Left renal cortex interstitium (tissue), 4 donors: ENCODE results near the gene BTBD9. TPM values are rescaled to one million over a fixed set of nuclear protein-coding genes. Genes with fewer than 3 reads are reported as not detected.

ENCODE experiments used
- DNase-seq, 4 donors: peaks; one replicate each; pipeline ENCODE4 v3.0.0-alpha.2; 2013; ENCODE audit warnings: low read depth in 4 of 4, low spot score in 2 of 4, missing footprints in 1 of 4
- polyA plus RNA-seq, 4 donors: library from polyadenylated mRNA; unstranded; fragments of 120-200 nt; gene quantifications; one replicate each; pipeline ENCODE4 v1.2.1, GENCODE V29; 2013; ENCODE audit not compliant: insufficient read length in 4 of 4

Gene BTBD9
- 10 to 100 TPM; 12.1 to 15.7 (median 12.9) TPM for polyA plus RNA-seq

GRCh38 chr6:38639498-38640215, at the start of gene BTBD9:
BTBD9 (minus strand) TSS chr6:38639929.
- DNase-seq, result peak; percentile 65 to 79 (median 78)

GRCh38 chr6:38688579-38689087, 48.9 kb upstream of the BTBD9 start:
- no peak for DNase-seq

GRCh38 chr6:38687549-38687948, 47.8 kb upstream of the BTBD9 start:
- no peak for DNase-seq

- DNase-seq, result no peak
Measured at GRCh38 chr6:38687043-38687353, 47.3 kb upstream of the BTBD9 start.

GRCh38 chr6:38686270-38687042, 46.7 kb upstream of the BTBD9 start:
- DNase-seq, result no peak

GRCh38 chr6:38684904-38685303, 45.2 kb upstream of the BTBD9 start:
- DNase-seq, result no peak

DNA sequence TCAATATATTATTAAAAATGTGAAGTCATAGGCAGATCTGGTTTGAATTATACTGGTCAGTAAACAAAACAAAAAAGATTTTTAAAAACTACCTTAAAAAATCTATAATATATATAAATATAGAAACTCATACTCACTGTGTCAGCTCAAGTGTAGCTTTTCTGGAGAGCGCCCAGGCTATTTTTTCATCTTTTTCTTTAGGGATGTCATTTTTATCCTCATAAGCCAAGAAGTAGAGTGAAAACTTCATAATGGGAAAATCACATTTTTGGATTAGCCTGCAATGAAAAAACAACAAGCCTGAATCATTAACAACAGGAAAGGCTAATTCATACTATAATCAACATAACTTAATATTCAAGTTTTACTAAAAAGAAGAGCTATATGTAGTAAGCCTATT, 44.5 kb upstream of the BTBD9 start:
- DNase-seq, result no peak

DNA sequence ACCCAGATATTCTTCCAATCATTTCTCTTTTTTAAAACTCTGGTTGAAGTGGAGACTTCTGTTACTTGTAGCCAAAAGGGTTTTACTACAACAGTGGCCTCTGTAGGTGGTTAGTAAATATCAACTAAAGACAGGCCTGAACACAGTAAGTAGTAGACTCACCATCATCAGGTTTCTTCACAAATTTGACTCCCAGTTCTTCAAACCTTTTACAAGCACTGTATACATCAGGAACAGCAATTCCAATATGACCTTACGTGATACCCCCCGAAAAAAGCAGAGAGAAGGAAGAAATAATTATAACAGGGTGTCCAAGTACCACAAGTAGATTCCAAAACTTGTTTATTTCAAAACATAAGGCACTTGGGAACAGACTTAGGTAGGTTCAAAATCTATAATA, 42.1 kb upstream of the BTBD9 start:
- DNase-seq, result no peak

DNA sequence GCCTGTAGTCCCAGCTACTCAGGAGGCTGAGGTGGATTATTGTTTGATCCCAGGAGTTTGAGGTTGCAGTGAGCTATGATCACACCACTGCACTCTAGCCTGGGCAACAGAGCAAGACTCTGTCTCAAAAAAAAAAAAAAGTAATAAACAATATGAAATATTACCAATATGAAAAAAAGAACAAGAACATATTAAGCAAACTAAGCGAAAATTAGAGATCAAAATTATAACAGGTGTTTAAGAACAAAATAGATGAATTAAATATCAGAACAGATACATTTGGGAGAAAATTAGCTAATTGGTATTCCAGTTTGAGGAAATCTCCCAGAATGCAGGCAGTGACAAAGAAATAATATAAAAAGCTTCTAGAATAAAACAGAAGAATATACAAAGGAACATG, 39.9 kb upstream of the BTBD9 start:
- DNase-seq, result no peak

DNA sequence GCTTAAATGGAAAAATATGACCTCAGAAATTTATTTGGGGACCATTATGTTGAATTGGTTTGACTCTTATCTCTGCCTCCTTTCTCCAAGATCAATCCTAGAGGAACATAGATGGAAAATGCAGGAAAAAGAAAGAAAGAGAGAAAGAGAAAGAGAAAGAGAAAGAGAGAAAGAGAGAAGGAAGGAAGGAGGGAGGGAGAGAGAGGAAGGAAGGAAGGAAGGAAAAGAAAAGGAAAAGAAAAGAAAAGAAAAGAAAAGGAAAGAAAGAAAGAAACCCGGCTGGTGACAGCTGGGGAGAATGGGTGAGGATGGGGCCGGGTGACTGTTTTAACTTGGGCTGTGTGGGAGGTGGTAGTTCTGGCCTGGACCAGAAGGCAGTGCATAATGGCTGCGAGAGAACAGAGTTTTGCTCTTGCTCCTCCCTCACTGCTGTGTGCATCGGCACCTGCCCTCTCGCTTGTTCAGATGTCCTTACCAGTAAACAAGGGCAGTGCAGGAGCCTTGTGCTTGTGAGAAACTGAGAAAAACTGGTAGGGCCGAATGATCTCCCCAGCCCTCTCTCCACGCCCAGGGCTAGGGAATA, 38.5 kb upstream of the BTBD9 start:
- DNase-seq, result no peak

DNA sequence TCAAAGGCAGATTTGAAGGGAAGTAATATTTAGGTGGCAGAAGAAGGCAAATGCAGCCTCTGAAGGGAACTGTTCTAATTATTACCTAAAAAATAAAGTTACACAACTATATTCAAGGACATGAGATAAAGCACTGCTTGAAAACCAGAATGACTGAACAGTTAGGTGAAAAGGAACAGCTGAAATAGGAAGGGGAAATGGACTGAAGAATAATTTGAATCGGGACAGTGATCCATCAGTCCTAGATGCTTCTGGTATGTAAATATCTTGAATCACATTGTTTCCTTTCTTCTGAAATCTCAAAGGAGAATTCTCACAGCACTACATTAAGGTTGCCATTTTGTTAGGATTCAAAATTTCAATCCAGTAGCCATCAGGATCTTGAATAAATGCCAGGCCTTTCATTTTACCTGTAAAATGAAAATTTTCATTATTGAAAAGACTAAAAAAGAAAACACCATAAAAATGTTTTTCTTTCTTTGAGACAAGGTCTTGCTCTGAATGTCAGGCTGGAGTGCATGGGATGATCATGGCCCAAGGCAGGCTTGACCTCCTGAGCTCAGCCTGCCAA, 37.3 kb upstream of the BTBD9 start:
- DNase-seq, result no peak

DNA sequence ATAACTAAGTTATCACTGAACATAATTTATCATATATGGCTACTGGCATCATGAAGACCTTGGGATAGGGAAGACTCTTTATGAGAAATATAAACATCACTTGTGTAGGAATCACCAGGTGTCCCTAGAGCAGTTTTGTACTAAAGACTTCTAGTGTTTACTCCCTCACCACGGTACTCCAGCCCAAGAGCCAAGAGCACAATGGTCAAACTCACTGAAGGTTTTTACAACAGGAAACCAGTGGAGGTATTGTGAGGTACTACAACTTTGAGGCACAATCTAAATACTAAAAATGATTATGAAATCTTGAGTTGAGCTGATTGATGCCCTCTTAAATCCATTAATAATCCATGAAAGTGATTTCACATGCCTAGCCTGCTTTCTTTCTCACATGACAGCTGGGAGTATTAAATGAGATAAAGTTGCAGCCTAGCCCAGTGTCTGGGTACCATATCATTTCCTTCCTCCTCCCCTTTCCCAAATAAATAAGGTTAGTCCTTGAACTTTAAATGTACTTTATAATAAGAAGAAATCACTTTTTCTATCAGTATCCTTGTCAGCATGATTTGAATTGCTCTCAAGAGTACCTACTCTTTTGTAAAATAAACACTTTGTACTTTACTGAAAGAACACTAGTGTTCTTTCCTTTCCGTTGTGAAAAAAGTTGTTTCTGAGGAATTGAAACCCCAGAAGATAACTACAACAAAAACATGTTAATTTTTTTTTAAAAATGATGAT, 36.7 kb upstream of the BTBD9 start:
- no peak for DNase-seq

DNA sequence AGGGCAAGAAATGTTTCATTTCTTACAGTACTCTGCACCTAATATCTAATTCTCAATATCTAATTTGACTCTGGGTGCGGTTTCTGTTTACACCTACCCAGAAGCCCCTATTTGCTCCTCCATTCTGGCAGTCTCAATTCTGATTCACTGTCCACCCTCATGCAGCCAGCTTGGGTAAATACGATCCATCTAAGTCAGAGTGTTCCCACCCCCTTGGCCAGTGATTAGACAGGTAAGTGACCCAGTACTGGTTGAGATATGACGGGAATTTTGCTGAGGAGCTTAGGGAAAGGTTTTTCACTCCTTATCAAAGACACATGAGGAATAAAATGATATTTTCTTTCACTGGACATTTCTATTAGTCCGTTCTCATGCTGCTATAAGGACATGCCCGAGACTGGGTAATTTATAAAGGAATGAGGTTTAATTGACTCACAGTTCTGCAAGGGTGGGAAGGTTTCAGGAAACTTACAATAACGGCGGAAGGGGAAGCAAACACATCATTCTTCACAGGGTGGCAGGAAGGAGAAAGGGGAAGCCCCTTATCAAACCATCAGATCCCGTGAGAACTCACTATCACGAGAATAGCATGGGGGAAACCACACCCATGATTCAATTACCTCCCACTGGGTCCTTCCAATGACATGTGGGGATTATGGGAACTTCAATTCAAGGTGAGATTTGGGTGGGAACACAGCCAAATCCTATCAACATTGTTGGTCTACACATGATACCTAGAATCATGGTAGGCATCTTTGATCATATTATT, 33.9 kb upstream of the BTBD9 start:
- DNase-seq, result no peak

DNA sequence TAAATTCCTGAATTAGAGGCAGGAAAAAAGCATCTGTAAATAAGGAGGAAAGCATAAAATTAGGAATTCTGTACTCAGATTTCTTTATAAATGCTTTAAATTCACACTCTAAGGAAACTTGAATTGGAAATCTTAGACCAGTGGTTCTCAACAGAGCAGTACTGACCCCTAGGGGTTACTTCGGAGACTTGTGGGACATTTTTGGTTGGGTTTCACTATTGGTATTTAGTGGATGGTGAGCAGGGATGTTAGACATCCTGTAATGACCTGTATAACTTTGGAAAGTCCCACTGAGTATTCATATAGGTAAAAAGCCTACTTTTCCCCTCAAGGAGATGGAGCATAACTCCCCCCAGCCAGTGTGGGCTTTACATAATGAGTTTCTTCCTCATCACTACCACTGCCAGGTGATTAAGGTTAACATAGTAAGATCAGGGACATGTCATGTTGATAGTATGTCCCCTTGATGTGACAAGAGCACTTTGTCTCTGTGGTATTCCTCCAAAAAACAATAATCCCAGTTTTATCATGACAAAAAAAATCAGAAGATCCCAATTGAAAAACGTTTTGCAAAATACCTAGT, 32.2 kb upstream of the BTBD9 start:
- DNase-seq, result peak in 3 of 4 donors; percentile 2 to 31 (median 4)

- DNase-seq, result no peak
Measured at GRCh38 chr6:38658418-38659167, 18.9 kb upstream of the BTBD9 start.

DNA sequence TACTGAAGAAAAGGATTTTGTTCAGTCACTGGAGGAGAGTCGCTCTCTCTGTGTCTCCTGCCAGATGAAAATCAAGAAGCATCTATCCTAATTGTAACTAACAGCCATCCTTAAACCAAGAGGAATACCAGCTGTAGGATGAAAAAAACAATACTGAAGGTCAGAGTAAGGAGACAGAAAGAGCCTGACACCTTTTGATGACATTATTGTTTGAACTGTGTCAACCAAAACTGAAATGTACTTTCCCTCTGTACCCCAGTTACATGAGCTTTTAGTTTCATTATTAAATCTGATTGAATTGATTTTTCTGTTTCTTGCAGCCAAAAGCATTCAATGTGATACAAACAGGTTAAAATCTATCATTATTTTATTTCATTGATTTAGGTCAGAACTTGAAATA, 17.2 kb upstream of the BTBD9 start:
- DNase-seq, result no peak

- DNase-seq, result no peak
Measured at GRCh38 chr6:38654263-38654662, 14.5 kb upstream of the BTBD9 start.

DNA sequence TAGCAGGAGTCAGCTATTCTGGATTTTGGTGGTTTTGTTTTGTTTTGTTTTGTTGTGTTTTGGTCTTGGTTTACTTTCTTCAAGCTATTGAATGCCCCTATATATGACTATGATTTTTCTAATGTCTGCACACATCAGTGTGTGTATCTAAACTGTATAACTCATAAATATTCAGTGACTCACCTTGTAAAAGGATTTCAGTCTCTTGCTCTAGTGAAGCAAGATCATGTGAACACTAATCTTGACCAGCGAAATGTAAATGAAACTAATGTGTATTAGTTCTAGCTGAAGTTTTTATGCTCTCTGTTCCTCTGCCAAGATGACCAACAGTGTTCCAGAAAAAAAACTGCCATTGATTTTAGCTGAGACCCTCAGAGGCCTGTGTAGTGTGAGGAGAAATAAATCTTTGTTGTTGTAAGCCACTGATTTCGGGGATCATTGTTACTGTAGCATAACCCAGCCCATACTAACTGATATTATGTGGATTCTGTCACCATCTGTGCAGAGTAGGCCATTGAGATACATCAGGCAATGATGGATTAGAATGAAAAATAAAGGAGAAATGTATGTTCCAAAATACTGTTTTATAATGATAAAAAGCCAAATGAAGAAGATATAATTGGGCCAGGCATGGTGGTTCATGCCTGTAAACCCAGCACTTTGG, 11.5 kb upstream of the BTBD9 start:
- no peak for DNase-seq
